GM12891 (cell line): ENCODE measurements around the gene KPNB1.

Experiments
- PAX5 ChIP-seq: IDR thresholded peaks from 2 replicates; pipeline ENCODE4 v1.6.1; 2011; ENCODE audit warnings: low read length, moderate library complexity, mild to moderate bottlenecking; ENCODE audit not compliant: insufficient read depth, severe bottlenecking
- POLR2A ChIP-seq: IDR thresholded peaks from 2 replicates; pipeline ENCODE4 v1.6.1; 2011; ENCODE audit warnings: low read depth, low read length, control low read depth
- POLR2AphosphoS5 ChIP-seq: IDR thresholded peaks from 2 replicates; pipeline ENCODE4 v1.6.1; 2011; ENCODE audit warnings: low read depth, low read length, control low read depth
- SPI1 ChIP-seq: IDR thresholded peaks from 2 replicates; pipeline ENCODE4 v1.6.1; 2011; ENCODE audit warnings: low read depth, low read length, control low read depth
- TAF1 ChIP-seq: IDR thresholded peaks from 2 replicates; pipeline ENCODE4 v1.6.1; 2011; ENCODE audit warnings: low read depth, low read length, control low read depth

- no peak for TF ChIP-seq POLR2AphosphoS5
- TF ChIP-seq POLR2A, result no peak
- no peak for TF ChIP-seq TAF1
- no peak for TF ChIP-seq PAX5
- TF ChIP-seq SPI1, result peak; percentile 20; the same call in 1 of the 2 replicates
Measured at GRCh38 chr17:47692895-47693730, 43.4 kb downstream of the KPNB1 start.
